ENCODE data around the gene MANBA.
"Not testable (repeated sequence)": the region's sequence is repeated elsewhere in the genome, so short reads cannot be mapped to it uniquely, and the experiment has no call there.

MANBA gene

DNA sequence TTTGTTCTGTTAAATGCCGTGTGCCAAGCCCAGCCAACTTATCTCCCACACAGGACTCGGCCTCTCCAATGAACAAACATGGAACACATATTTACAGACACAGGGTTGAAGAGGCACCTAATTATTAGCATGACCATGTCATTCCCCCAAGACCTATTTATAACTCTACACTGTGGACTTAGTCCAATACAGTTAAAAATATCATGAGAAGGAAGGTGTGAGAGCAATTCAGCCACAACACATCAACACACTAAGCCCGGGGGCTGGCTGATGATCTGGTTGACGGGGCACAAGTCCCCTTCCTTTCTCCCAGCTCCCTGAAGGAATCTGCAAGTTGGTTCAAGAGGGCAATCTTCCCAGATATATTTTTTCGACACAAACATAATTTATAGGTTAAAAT lies 28.1 kb downstream of the MANBA start:
- Histone ChIP-seq H2BK5ac (ENCODE audit: low read depth, low read length, poor library complexity, severe bottlenecking) (no peak overlapping the region), H3K14ac (ENCODE audit: low read length in 2 of 2) (no peak overlapping the region), H2BK120ac (ENCODE audit: low read depth, low read length) (no peak overlapping the region), H3K4me1 (ENCODE audit: control insufficient read depth, insufficient read depth, low read depth, low read length) (peaks cover 2% of the 10 kb centered on the region), H3K4ac (ENCODE audit: low read depth in 1 of 2, low read length in 2 of 2) (no peak overlapping the region), H3K27me3 (ENCODE audit: control insufficient read depth in 1 of 2, insufficient read depth in 1 of 2, low read length in 2 of 2) (no peaks in the 10 kb centered on the region), H3K23ac (ENCODE audit: low read length in 2 of 2) (no peak overlapping the region), H2BK12ac (ENCODE audit: low read length in 2 of 2) (peak overlapping the region in 1 of 2 experiments; percentile 37), H3K27ac (ENCODE audit: low read length, poor library complexity, severe bottlenecking) (no peak overlapping the region), H3K36me3 (ENCODE audit: control insufficient read depth in 1 of 2, insufficient read depth in 2 of 2, low read depth in 1 of 2, low read length in 2 of 2) (peaks cover 3 to 12% of the 10 kb centered on the region in 2 experiments), H3K9ac (ENCODE audit: low read length) (no peak overlapping the region), H3K79me1 (replicated peaks; ENCODE audit: low read length, poor library complexity, severe bottlenecking) (peaks cover 30% of the 10 kb centered on the region), H2BK15ac (ENCODE audit: low read depth, poor library complexity, severe bottlenecking) (no peak overlapping the region), H3K18ac (ENCODE audit: low read depth in 1 of 2, low read length in 2 of 2) (no peak overlapping the region), H4K91ac (ENCODE audit: low read length) (no peak overlapping the region), H3K9me3 (ENCODE audit: control insufficient read depth, low read length) (no peaks in the 10 kb centered on the region), H4K8ac (ENCODE audit: low read length) (no peak overlapping the region), H2AK5ac (ENCODE audit: low read length, severe bottlenecking) (no peak overlapping the region), H3K4me2 (ENCODE audit: low read length, poor library complexity, severe bottlenecking) (no peak overlapping the region), H3K4me3 (ENCODE audit: insufficient read depth in 1 of 2, low read depth in 1 of 2, low read length in 2 of 2) (no peak overlapping the region), H2AFZ (ENCODE audit: low read depth, low read length) (no peak overlapping the region)
- no peak for DNase-seq
- WGBS: 94% methylated on average over 2 of the region's 5 CpGs

GRCh38 chr4:102730968-102731533 lies 29.7 kb downstream of the MANBA start:
- H2BK15ac ChIP-seq (ENCODE audit: low read depth, poor library complexity, severe bottlenecking): no peak overlapping the region
- no peak overlapping the region for H3K18ac ChIP-seq (ENCODE audit: low read depth in 1 of 2, low read length in 2 of 2)
- WGBS: 91% methylated on average over 5 of the region's 5 CpGs
- H2BK5ac ChIP-seq (ENCODE audit: low read depth, low read length, poor library complexity, severe bottlenecking): no peak overlapping the region
- no peak overlapping the region for H3K23ac ChIP-seq (ENCODE audit: low read length in 2 of 2)
- peaks cover 3 to 12% of the 10 kb centered on the region in 2 experiments for H3K36me3 ChIP-seq (ENCODE audit: control insufficient read depth in 1 of 2, insufficient read depth in 2 of 2, low read depth in 1 of 2, low read length in 2 of 2)
- peaks cover 22% of the 10 kb centered on the region for H3K79me1 ChIP-seq (replicated peaks; ENCODE audit: low read length, poor library complexity, severe bottlenecking)
- no peak overlapping the region for H2AK5ac ChIP-seq (ENCODE audit: low read length, severe bottlenecking)
- no peak overlapping the region for H3K4ac ChIP-seq (ENCODE audit: low read depth in 1 of 2, low read length in 2 of 2)
- H2AFZ ChIP-seq (ENCODE audit: low read depth, low read length): no peak overlapping the region
- H3K4me1 ChIP-seq (ENCODE audit: control insufficient read depth, insufficient read depth, low read depth, low read length): peaks cover 2% of the 10 kb centered on the region
- H3K14ac ChIP-seq (ENCODE audit: low read length in 2 of 2): no peak overlapping the region
- no peak overlapping the region for H4K91ac ChIP-seq (ENCODE audit: low read length)
- DNase-seq: no peak
- H3K9me3 ChIP-seq (ENCODE audit: control insufficient read depth, low read length): no peaks in the 10 kb centered on the region
- no peaks in the 10 kb centered on the region for H3K27me3 ChIP-seq (ENCODE audit: control insufficient read depth in 1 of 2, insufficient read depth in 1 of 2, low read length in 2 of 2)
- no peak overlapping the region for H2BK120ac ChIP-seq (ENCODE audit: low read depth, low read length)
- no peak overlapping the region for H3K4me3 ChIP-seq (ENCODE audit: insufficient read depth in 1 of 2, low read depth in 1 of 2, low read length in 2 of 2)
- H3K4me2 ChIP-seq (ENCODE audit: low read length, poor library complexity, severe bottlenecking): no peak overlapping the region
- no peak overlapping the region for H2BK12ac ChIP-seq (ENCODE audit: low read length in 2 of 2)
- H3K27ac ChIP-seq (ENCODE audit: low read length, poor library complexity, severe bottlenecking): no peak overlapping the region
- no peak overlapping the region for H4K8ac ChIP-seq (ENCODE audit: low read length)
- H3K9ac ChIP-seq (ENCODE audit: low read length): no peak overlapping the region

- H2AFZ ChIP-seq (ENCODE audit: low read depth, low read length); H3K23ac ChIP-seq (ENCODE audit: low read length in 2 of 2); DNase-seq; H2BK5ac ChIP-seq (ENCODE audit: low read depth, low read length, poor library complexity, severe bottlenecking); H3K4me2 ChIP-seq (ENCODE audit: low read length, poor library complexity, severe bottlenecking); H3K9ac ChIP-seq (ENCODE audit: low read length); H3K14ac ChIP-seq (ENCODE audit: low read length in 2 of 2); H2AK5ac ChIP-seq (ENCODE audit: low read length, severe bottlenecking); H3K4me3 ChIP-seq (ENCODE audit: insufficient read depth in 1 of 2, low read depth in 1 of 2, low read length in 2 of 2); H3K4ac ChIP-seq (ENCODE audit: low read depth in 1 of 2, low read length in 2 of 2); H3K27me3 ChIP-seq (ENCODE audit: control insufficient read depth in 1 of 2, insufficient read depth in 1 of 2, low read length in 2 of 2); H3K27ac ChIP-seq (ENCODE audit: low read length, poor library complexity, severe bottlenecking); H3K9me3 ChIP-seq (ENCODE audit: control insufficient read depth, low read length); H4K8ac ChIP-seq (ENCODE audit: low read length); H2BK120ac ChIP-seq (ENCODE audit: low read depth, low read length); H3K18ac ChIP-seq (ENCODE audit: low read depth in 1 of 2, low read length in 2 of 2); H3K4me1 ChIP-seq (ENCODE audit: control insufficient read depth, insufficient read depth, low read depth, low read length); H2BK15ac ChIP-seq (ENCODE audit: low read depth, poor library complexity, severe bottlenecking); H2BK12ac ChIP-seq (ENCODE audit: low read length in 2 of 2); H4K91ac ChIP-seq (ENCODE audit: low read length): not testable (repeated sequence)
- peaks cover 3 to 12% of the 10 kb centered on the region in 2 experiments for H3K36me3 ChIP-seq (ENCODE audit: control insufficient read depth in 1 of 2, insufficient read depth in 2 of 2, low read depth in 1 of 2, low read length in 2 of 2)
- H3K79me1 ChIP-seq (replicated peaks; ENCODE audit: low read length, poor library complexity, severe bottlenecking): peaks cover 19% of the 10 kb centered on the region
- 93% methylated on average over 2 of the region's 3 CpGs for WGBS
These were observed 31.3 kb downstream of the MANBA start for GRCh38 chr4:102729486-102729885.

DNA sequence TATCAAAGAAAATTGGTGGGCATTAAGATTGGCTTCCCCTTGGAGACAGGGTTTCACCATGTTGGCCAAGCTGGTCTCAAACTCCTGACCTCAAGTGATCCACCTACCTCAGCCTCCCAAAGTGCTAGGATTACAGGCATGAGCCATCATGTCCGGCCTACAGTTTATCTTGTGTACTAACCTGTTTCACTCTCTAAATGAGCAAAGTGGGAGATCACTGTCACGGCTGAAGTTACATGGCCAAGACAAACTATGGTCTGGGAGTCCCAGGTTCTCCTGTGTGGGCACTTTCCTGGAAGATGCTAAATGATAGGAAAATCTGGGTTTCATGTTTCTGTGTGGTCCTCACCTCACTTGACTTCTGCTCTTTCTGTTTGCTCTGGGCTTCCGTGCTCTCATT lies 33.8 kb downstream of the MANBA start:
- not testable (repeated sequence) for H3K9me3 ChIP-seq (ENCODE audit: control insufficient read depth, low read length); H3K4ac ChIP-seq (ENCODE audit: low read depth in 1 of 2, low read length in 2 of 2); H3K18ac ChIP-seq (ENCODE audit: low read depth in 1 of 2, low read length in 2 of 2); H2BK5ac ChIP-seq (ENCODE audit: low read depth, low read length, poor library complexity, severe bottlenecking); H3K4me3 ChIP-seq (ENCODE audit: insufficient read depth in 1 of 2, low read depth in 1 of 2, low read length in 2 of 2); H3K23ac ChIP-seq (ENCODE audit: low read length in 2 of 2); H3K27ac ChIP-seq (ENCODE audit: low read length, poor library complexity, severe bottlenecking); DNase-seq; H2BK12ac ChIP-seq (ENCODE audit: low read length in 2 of 2); H3K4me1 ChIP-seq (ENCODE audit: control insufficient read depth, insufficient read depth, low read depth, low read length); H2AFZ ChIP-seq (ENCODE audit: low read depth, low read length); H3K27me3 ChIP-seq (ENCODE audit: control insufficient read depth in 1 of 2, insufficient read depth in 1 of 2, low read length in 2 of 2); H4K8ac ChIP-seq (ENCODE audit: low read length); H4K91ac ChIP-seq (ENCODE audit: low read length); H3K9ac ChIP-seq (ENCODE audit: low read length); H2AK5ac ChIP-seq (ENCODE audit: low read length, severe bottlenecking); H2BK120ac ChIP-seq (ENCODE audit: low read depth, low read length); H3K4me2 ChIP-seq (ENCODE audit: low read length, poor library complexity, severe bottlenecking); H2BK15ac ChIP-seq (ENCODE audit: low read depth, poor library complexity, severe bottlenecking)
- peak overlapping the region in 1 of 2 experiments; percentile 48 for H3K14ac ChIP-seq (ENCODE audit: low read length in 2 of 2)
- peaks cover 11% of the 10 kb centered on the region for H3K79me1 ChIP-seq (replicated peaks; ENCODE audit: low read length, poor library complexity, severe bottlenecking)
- H3K36me3 ChIP-seq (ENCODE audit: control insufficient read depth in 1 of 2, insufficient read depth in 2 of 2, low read depth in 1 of 2, low read length in 2 of 2): peaks cover 12 to 19% of the 10 kb centered on the region in 2 experiments
- WGBS: 95% methylated on average over 3 of the region's 3 CpGs
